ENCODE measurements around the gene STIP1. TPM values are rescaled to one million over a fixed set of nuclear protein-coding genes. Genes with fewer than 3 reads are reported as not detected.
A peak's percentile ranks its signal among the peaks of the same experiment; 100 is the strongest.

The STIP1 gene
- total and polyA plus RNA-seq, 10 of the 15 experiments (the other 5 are each of a cell fraction or from before 2014, with no cell fraction given), result 25.2 to 291 (median 191) TPM

DNA sequence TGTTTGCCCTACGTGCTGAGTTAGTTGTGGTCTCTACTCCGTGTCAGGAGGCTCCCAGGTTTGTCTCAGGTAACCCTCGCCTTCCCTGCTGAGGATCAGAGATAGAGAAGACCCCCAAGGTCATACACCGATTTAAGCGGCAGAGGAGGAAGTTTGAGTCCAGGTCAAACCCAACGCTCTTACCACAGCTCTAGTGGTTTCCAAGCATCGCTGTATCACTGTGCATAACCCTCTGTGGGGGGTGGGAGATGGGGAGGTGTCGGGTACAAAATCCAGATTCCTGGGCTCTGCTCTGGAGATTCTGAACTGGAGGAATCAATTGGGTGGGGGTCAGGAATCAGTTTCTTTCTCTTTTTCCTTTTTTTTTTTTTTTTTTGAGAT lies 45.0 kb downstream of the STIP1 start:
- BruUV-seq (replicated peaks), result no TSS peak
- ChIA-PET POLR2A (interaction anchor here (0.6 to 9.7 kb wide), 6 partner anchors 13 to 255 kb away, joined by 4 to 77 read pairs (median 9); partner anchors contain the start of genes FERMT3, FKBP2 and PPP1R14B), CTCF (interaction anchor here (1.2 kb wide), 1 partner anchor 24 kb away, joined by 8 read pairs; the partner anchor contains the start of gene FERMT3), RAD21 (ENCODE audit: unreplicated experiment) (no interaction called here), SMC1A (ENCODE audit: uncharacterized antibody, unreplicated experiment) (no interaction called here)
- Histone ChIP-seq H4K20me1 (ENCODE audit: control insufficient read depth, insufficient read depth) (no peaks in the 10 kb centered on the region), H3K79me2 (ENCODE audit: control insufficient read depth, insufficient read depth, low read length) (peaks cover 35% of the 10 kb centered on the region), H3K27ac (ENCODE audit: control insufficient read depth, insufficient read depth) (peak overlapping the region; percentile 86), H3K9ac (ENCODE audit: control insufficient read depth, insufficient read depth, low read length) (peak overlapping the region; percentile 79), H3K4me2 (ENCODE audit: control insufficient read depth, insufficient read depth) (peak overlapping the region; percentile 98), H3K4me1 (ENCODE audit: control insufficient read depth, insufficient read depth, low read length) (peaks cover 40% of the 10 kb centered on the region), H2AFZ (ENCODE audit: control insufficient read depth, low read depth, low read length) (peak overlapping the region; percentile 94), H3K4me3 (peak overlapping the region; percentile 95), H3K27me3 (replicated peaks in 1 of 2; ENCODE audit: control insufficient read depth in 2 of 2, insufficient read depth in 2 of 2, low read length in 1 of 2) (no peaks in the 10 kb centered on the region), H3K36me3 (ENCODE audit: control insufficient read depth in 2 of 2, insufficient read depth in 2 of 2, low read length in 1 of 2) (no peaks in the 10 kb centered on the region), H3K9me3 (replicated peaks; ENCODE audit: control insufficient read depth, insufficient read depth, low read length) (no peaks in the 10 kb centered on the region)
- FAIRE-seq (no peak), ATAC-seq (no peak), DNase-seq (ENCODE audit: low read depth, low spot score) (no peak)
- 0% methylated on average over 8 of the region's 8 CpGs for WGBS (ENCODE audit: insufficient coverage, insufficient replicate concordance, low lambda C conversion rate, missing lambda C conversion rate)
- TF ChIP-seq, protein P1, sequence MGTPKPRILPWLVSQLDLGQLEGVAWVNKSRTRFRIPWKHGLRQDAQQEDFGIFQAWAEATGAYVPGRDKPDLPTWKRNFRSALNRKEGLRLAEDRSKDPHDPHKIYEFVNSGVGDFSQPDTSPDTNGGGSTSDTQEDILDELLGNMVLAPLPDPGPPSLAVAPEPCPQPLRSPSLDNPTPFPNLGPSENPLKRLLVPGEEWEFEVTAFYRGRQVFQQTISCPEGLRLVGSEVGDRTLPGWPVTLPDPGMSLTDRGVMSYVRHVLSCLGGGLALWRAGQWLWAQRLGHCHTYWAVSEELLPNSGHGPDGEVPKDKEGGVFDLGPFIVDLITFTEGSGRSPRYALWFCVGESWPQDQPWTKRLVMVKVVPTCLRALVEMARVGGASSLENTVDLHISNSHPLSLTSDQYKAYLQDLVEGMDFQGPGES (IDR thresholded peaks at IDR 0.05), result no peak
- TF ChIP-seq RUNX3 (IDR thresholded peaks at IDR 0.05; ENCODE audit: low read length), result peak; percentile 56
- intact Hi-C loops (cut with micrococcal nuclease; ENCODE audit: unreplicated experiment) (no loop called here), in situ Hi-C loops (cut with MboI) (loop anchor here (25.0 kb wide), 1 partner anchor 1631 kb away; the partner anchor contains the start of genes CFL1, EFEMP2 and MUS81)

DNA sequence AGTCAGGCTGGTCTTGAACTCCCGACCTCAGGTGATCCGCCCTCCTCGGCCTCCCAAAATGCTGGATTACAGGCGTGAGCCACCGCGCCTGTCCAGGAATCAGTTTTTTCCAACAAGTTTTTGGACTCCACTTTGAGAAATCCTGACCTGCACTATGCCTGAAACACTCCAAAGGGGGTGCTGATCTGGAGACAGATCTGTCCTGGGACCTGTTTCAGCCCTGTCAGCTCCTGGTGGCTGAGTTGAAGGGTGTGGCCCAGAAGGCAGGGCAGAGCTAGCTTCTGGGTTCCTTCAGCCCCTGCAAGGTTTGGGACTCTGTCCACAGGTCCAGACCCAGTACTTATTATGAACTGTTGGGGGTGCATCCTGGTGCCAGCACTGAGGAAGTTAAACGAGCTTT lies 45.6 kb downstream of the STIP1 start:
- in situ Hi-C loops (cut with MboI) (loop anchor here (25.0 kb wide), 1 partner anchor 1631 kb away; the partner anchor contains the start of genes CFL1, EFEMP2 and MUS81), intact Hi-C loops (cut with micrococcal nuclease; ENCODE audit: unreplicated experiment) (no loop called here)
- DNase-seq (ENCODE audit: low read depth, low spot score), result no peak
- no peaks in the 10 kb centered on the region for H3K27me3 ChIP-seq (replicated peaks in 1 of 2; ENCODE audit: control insufficient read depth in 2 of 2, insufficient read depth in 2 of 2, low read length in 1 of 2)
- H3K4me2 ChIP-seq (ENCODE audit: control insufficient read depth, insufficient read depth), result 0 out of 2 replicates have a peak overlapping the region, but pooled peaks have one; percentile 13
- H3K4me3 ChIP-seq, result no peak overlapping the region; the same call in 1 of the 2 replicates
- BruUV-seq (replicated peaks), result no TSS peak
- no peak for ATAC-seq
- no peak overlapping the region for H2AFZ ChIP-seq (ENCODE audit: control insufficient read depth, low read depth, low read length)
- H3K9ac ChIP-seq (ENCODE audit: control insufficient read depth, insufficient read depth, low read length), result no peak overlapping the region; the same call in 1 of the 2 replicates
- ChIA-PET CTCF (interaction anchor here (0.9 to 2.9 kb wide), 2 partner anchors 25 to 124 kb away, joined by 3 to 18 read pairs; partner anchors contain the start of gene FERMT3), RAD21 (ENCODE audit: unreplicated experiment) (no interaction called here), SMC1A (ENCODE audit: uncharacterized antibody, unreplicated experiment) (no interaction called here), POLR2A (interaction anchor here (0.6 to 9.7 kb wide), 8 partner anchors 8 to 255 kb away, joined by 3 to 77 read pairs (median 6); partner anchors contain the start of genes FERMT3, FKBP2 and PPP1R14B)
- no peak for FAIRE-seq
- no peaks in the 10 kb centered on the region for H4K20me1 ChIP-seq (ENCODE audit: control insufficient read depth, insufficient read depth)
- no peaks in the 10 kb centered on the region for H3K9me3 ChIP-seq (replicated peaks; ENCODE audit: control insufficient read depth, insufficient read depth, low read length)
- 75% methylated on average over 7 of the region's 7 CpGs for WGBS (ENCODE audit: insufficient coverage, insufficient replicate concordance, low lambda C conversion rate, missing lambda C conversion rate)
- H3K4me1 ChIP-seq (ENCODE audit: control insufficient read depth, insufficient read depth, low read length), result peaks cover 41% of the 10 kb centered on the region
- H3K27ac ChIP-seq (ENCODE audit: control insufficient read depth, insufficient read depth), result no peak overlapping the region; the same call in 1 of the 2 replicates
- H3K36me3 ChIP-seq (ENCODE audit: control insufficient read depth in 2 of 2, insufficient read depth in 2 of 2, low read length in 1 of 2), result no peaks in the 10 kb centered on the region
- H3K79me2 ChIP-seq (ENCODE audit: control insufficient read depth, insufficient read depth, low read length), result peaks cover 32% of the 10 kb centered on the region
- TF ChIP-seq RBBP5 (conservative IDR thresholded peaks at IDR 0.05), result no peak
- no peak for TF ChIP-seq PAX8 (IDR thresholded peaks at IDR 0.05)
- TF ChIP-seq LARP7 (IDR thresholded peaks at IDR 0.05), result no peak
- no peak for TF ChIP-seq SREBF1 (IDR thresholded peaks at IDR 0.05; ENCODE audit: low read length)
- TF ChIP-seq, protein P2, sequence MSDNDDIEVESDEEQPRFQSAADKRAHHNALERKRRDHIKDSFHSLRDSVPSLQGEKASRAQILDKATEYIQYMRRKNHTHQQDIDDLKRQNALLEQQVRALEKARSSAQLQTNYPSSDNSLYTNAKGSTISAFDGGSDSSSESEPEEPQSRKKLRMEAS (IDR thresholded peaks at IDR 0.05; ENCODE audit: low read depth, low read length), result no peak
- no peak for TF ChIP-seq MEF2B (IDR thresholded peaks at IDR 0.05; ENCODE audit: partially characterized antibody, poor library complexity, severe bottlenecking)
- TF ChIP-seq IRF4 (IDR thresholded peaks at IDR 0.05; ENCODE audit: low read depth, low read length), result no peak
- no peak for TF ChIP-seq MYB (IDR thresholded peaks at IDR 0.05; ENCODE audit: borderline replicate concordance, low read depth, low read length)
- TF ChIP-seq, protein P3, sequence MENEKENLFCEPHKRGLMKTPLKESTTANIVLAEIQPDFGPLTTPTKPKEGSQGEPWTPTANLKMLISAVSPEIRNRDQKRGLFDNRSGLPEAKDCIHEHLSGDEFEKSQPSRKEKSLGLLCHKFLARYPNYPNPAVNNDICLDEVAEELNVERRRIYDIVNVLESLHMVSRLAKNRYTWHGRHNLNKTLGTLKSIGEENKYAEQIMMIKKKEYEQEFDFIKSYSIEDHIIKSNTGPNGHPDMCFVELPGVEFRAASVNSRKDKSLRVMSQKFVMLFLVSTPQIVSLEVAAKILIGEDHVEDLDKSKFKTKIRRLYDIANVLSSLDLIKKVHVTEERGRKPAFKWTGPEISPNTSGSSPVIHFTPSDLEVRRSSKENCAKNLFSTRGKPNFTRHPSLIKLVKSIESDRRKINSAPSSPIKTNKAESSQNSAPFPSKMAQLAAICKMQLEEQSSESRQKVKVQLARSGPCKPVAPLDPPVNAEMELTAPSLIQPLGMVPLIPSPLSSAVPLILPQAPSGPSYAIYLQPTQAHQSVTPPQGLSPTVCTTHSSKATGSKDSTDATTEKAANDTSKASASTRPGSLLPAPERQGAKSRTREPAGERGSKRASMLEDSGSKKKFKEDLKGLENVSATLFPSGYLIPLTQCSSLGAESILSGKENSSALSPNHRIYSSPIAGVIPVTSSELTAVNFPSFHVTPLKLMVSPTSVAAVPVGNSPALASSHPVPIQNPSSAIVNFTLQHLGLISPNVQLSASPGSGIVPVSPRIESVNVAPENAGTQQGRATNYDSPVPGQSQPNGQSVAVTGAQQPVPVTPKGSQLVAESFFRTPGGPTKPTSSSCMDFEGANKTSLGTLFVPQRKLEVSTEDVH (IDR thresholded peaks at IDR 0.05; ENCODE audit: low read depth, partially characterized antibody), result no peak

All from GM12878 (cell line).